NOMO-1 treated with DMSO at 0.1 percent for 48 hours (cell line): ENCODE results near the gene TEAD3.
"Not testable (repeated sequence)": the region's sequence is repeated elsewhere in the genome, so short reads cannot be mapped to it uniquely, and the experiment has no call there.

Source experiments
- DNase-seq: peaks from one replicate; lab custom pipeline; 2025; ENCODE audit not compliant: unreplicated experiment; lab: John Stamatoyannopoulos, UW

The TEAD3 gene

GRCh38 chr6:35452183-35453090 is 44.4 kb downstream of the TEAD3 start, which contains the start of gene FANCE:
Gene FANCE, plus strand, starts transcription at chr6:35452338. Its CDS starts 208 bp downstream, at chr6:35452546.
- peak; percentile 85 for DNase-seq

GRCh38 chr6:35451354-35452182 is 45.3 kb downstream of the TEAD3 start:
- peak; percentile 62 for DNase-seq

GRCh38 chr6:35449287-35449881 is 47.5 kb downstream of the TEAD3 start:
- peak; percentile 83 for DNase-seq

- DNase-seq: no peak
Observed at GRCh38 chr6:35448191-35448590, 48.7 kb downstream of the TEAD3 start.

GRCh38 chr6:35445691-35446090 is 51.2 kb downstream of the TEAD3 start:
- DNase-seq: no peak

GRCh38 chr6:35443341-35444030 is 53.4 kb downstream of the TEAD3 start:
- DNase-seq: no peak

- no peak for DNase-seq
Observed at GRCh38 chr6:35442693-35443092, 54.2 kb downstream of the TEAD3 start.

- no peak for DNase-seq
Observed at GRCh38 chr6:35441642-35442041, 55.2 kb downstream of the TEAD3 start.

- DNase-seq: no peak
Observed at GRCh38 chr6:35441205-35441604, 55.7 kb downstream of the TEAD3 start.

- DNase-seq: no peak
Observed at GRCh38 chr6:35439308-35439707, 57.6 kb downstream of the TEAD3 start.

- not testable (repeated sequence) for DNase-seq
Observed at GRCh38 chr6:35438378-35439065, 58.4 kb downstream of the TEAD3 start.

- DNase-seq: no peak
Observed at GRCh38 chr6:35436071-35436857, 60.6 kb downstream of the TEAD3 start.

- DNase-seq: no peak
Observed at GRCh38 chr6:35435074-35435837, 61.6 kb downstream of the TEAD3 start.

- not testable (repeated sequence) for DNase-seq
Observed at GRCh38 chr6:35432702-35433101, 64.2 kb downstream of the TEAD3 start.

GRCh38 chr6:35432291-35432690 is 64.6 kb downstream of the TEAD3 start:
- DNase-seq: no peak

GRCh38 chr6:35429463-35429862 is 67.4 kb downstream of the TEAD3 start:
- no peak for DNase-seq

GRCh38 chr6:35428421-35429149 is 68.3 kb downstream of the TEAD3 start:
- no peak for DNase-seq

GRCh38 chr6:35427851-35428321 is 69.0 kb downstream of the TEAD3 start:
- DNase-seq: no peak
